HCT116 (cell line): ENCODE data around the gene NPC2. TPM values are rescaled to one million over a fixed set of nuclear protein-coding genes. Genes with fewer than 3 reads are reported as not detected.

ENCODE experiments used
- ATAC-seq: fragments of 200-7000 bp; cut with Tn5 transposase; 2 replicates; pipeline ENCODE4 v1.9.1; 2020; ENCODE audit warnings: mild to moderate bottlenecking, moderate library complexity
- BruUV-seq: library from RNA; stranded (reverse); fragments of 400-500 nt; replicated peaks from 2 replicates; lab custom pipeline; 2021; lab: Mats Ljungman, UMichigan
- CTCF ChIA-PET: fragments of 300-600 bp; sonication (Branson Sonifier 250); formaldehyde crosslinking; loops from one replicate; lab custom pipeline; 2021; ENCODE audit warnings: antibody characterized with exemption; lab: Charles Lee
- POLR2A ChIA-PET: fragments of 300-600, 350-600 bp; sonication (Branson Sonifier 250); formaldehyde crosslinking; loops from one replicate; lab custom pipeline; 2021; ENCODE audit warnings: antibody characterized with exemption; lab: Charles Lee
- RAD21 ChIA-PET, 2 experiments: fragments of 300-600 bp; sonication (Branson Sonifier 250); formaldehyde crosslinking; loops; one replicate each; lab custom pipeline; 2023; ENCODE audit warnings: low total read pairs in 2 of 2; ENCODE audit not compliant: uncharacterized antibody in 2 of 2, unreplicated experiment in 2 of 2, low non-redundant PET in 1 of 2; lab: Charles Lee
- DNase-seq: peaks from one replicate; pipeline ENCODE4 v3.0.0-alpha.2; 2010; ENCODE audit warnings: low read depth, low spot score
- H2AFZ ChIP-seq: fragments of 200-600 bp; shearing (Covaris generic), sonication (generic); 2 replicates; pipeline ENCODE4 v1.6.1; 2017; ENCODE audit warnings: low read depth, mixed run types, mixed read lengths, antibody characterized with exemption, low read length; ENCODE audit not compliant: poor library complexity, severe bottlenecking
- H3K27ac ChIP-seq: 2 replicates; pipeline ENCODE4 v1.5.1; 2012; ENCODE audit warnings: low read depth, low read length
- H3K27me3 ChIP-seq: fragments of 200-600 bp; sonication (generic); 2 replicates; pipeline ENCODE4 v1.6.1; 2016; ENCODE audit warnings: mixed run types, low read length, mixed read lengths; ENCODE audit not compliant: insufficient read depth
- H3K36me3 ChIP-seq, 2 experiments: fragments of 200-500 bp in 1 of 2; fragments of 200-600 bp in 1 of 2; sonication (Bioruptor generic) in 1 of 2; sonication (generic) in 1 of 2; 2 replicates each; pipeline versions ENCODE4 v1.5.1 to v1.6.1; 2014 to 2016; ENCODE audit warnings: low read length in 2 of 2, inconsistent platforms in 1 of 2, mixed read lengths in 1 of 2, mixed run types in 1 of 2; ENCODE audit not compliant: insufficient read depth in 2 of 2, control insufficient read depth in 1 of 2
- H3K4me1 ChIP-seq, 2 experiments: fragments of 200-600 bp in 1 of 2; sonication (generic) in 1 of 2; 2 replicates each; pipeline versions ENCODE4 v1.5.1 to v1.6.1; 2012 to 2017; ENCODE audit warnings: low read length in 2 of 2, inconsistent platforms in 1 of 2, mild to moderate bottlenecking in 1 of 2, mixed read lengths in 1 of 2, mixed run types in 1 of 2, moderate library complexity in 1 of 2; ENCODE audit not compliant: insufficient read depth in 2 of 2, control insufficient read depth in 1 of 2
- H3K4me2 ChIP-seq: fragments of 200-600 bp; sonication (generic); 2 replicates; pipeline ENCODE4 v1.6.1; 2017; ENCODE audit warnings: mixed run types, low read length, mixed read lengths
- H3K4me3 ChIP-seq, 2 experiments: fragments of 200-600 bp in 1 of 2; sonication (generic) in 1 of 2; replicated peaks in 1 of 2; 2 replicates each; pipeline ENCODE4 v1.5.1; 2011 to 2016; ENCODE audit warnings: low read length in 2 of 2, control low read depth in 1 of 2, low read depth in 1 of 2, mild to moderate bottlenecking in 1 of 2, mixed read lengths in 1 of 2, mixed run types in 1 of 2
- H3K79me2 ChIP-seq: fragments of 200-600 bp; sonication (generic); 2 replicates; pipeline ENCODE4 v1.6.1; 2017; ENCODE audit warnings: mild to moderate bottlenecking, mixed run types, low read length, moderate library complexity, mixed read lengths; ENCODE audit not compliant: insufficient read depth
- H3K9ac ChIP-seq: fragments of 200-600 bp; sonication (generic); 2 replicates; pipeline ENCODE4 v1.6.1; 2016; ENCODE audit warnings: low read length, mixed read lengths
- H3K9me2 ChIP-seq: fragments of 200-600 bp; sonication (generic), shearing (Covaris generic); 2 replicates; pipeline ENCODE4 v1.6.1; 2017; ENCODE audit warnings: mixed run types, mild to moderate bottlenecking, moderate library complexity; ENCODE audit not compliant: insufficient read depth
- H3K9me3 ChIP-seq, 2 experiments: fragments of 200-500 bp in 1 of 2; fragments of 200-600 bp in 1 of 2; sonication (Bioruptor generic) in 1 of 2; sonication (generic) in 1 of 2; 2 replicates each; pipeline ENCODE4 v1.6.1; 2014 to 2017; ENCODE audit warnings: low read length in 2 of 2, mixed read lengths in 2 of 2, inconsistent platforms in 1 of 2, low read depth in 1 of 2, mild to moderate bottlenecking in 1 of 2, mixed run types in 1 of 2, moderate library complexity in 1 of 2; ENCODE audit not compliant: control insufficient read depth in 1 of 2, insufficient read depth in 1 of 2
- H4K20me1 ChIP-seq: fragments of 200-600 bp; sonication (generic), shearing (Covaris generic); 2 replicates; pipeline ENCODE4 v1.6.1; 2017; ENCODE audit warnings: mixed run types, mild to moderate bottlenecking, moderate library complexity; ENCODE audit not compliant: insufficient read depth
- JUND ChIP-seq: IDR thresholded peaks from 2 replicates; pipeline ENCODE4 v1.6.1; 2012
- RAD21 ChIP-seq: IDR thresholded peaks from 2 replicates; pipeline ENCODE4 v1.6.1; 2012; ENCODE audit warnings: low read depth, mild to moderate bottlenecking
- SP1 ChIP-seq: IDR thresholded peaks from 2 replicates; pipeline ENCODE4 v1.6.1; 2012; ENCODE audit warnings: low read depth
- intact Hi-C: fragments of 100-400 bp; cut with micrococcal nuclease; formaldehyde crosslinking; loops from 2 replicates; pipeline ENCODE4 v1.10.0; 2022
- total RNA-seq: library from RNA; stranded (reverse); gene quantifications from one replicate; pipeline ENCODE4 v1.2.1, GENCODE V29; 2021; ENCODE audit not compliant: unreplicated experiment
- TF ChIP-seq, protein P1 (sequence below): IDR thresholded peaks from 2 replicates; pipeline ENCODE4 v1.6.1; 2011; ENCODE audit warnings: mild to moderate bottlenecking, low read length, moderate library complexity; ENCODE audit not compliant: insufficient replicate concordance; ENCODE audit errors: extremely low read depth
- TF ChIP-seq, protein P2 (sequence below), 3 experiments: fragments of 200-600 bp in 1 of 3; sonication (generic) in 1 of 3; IDR thresholded peaks in 2 of 3; conservative IDR thresholded peaks in 1 of 3; 2 replicates each; pipeline ENCODE4 v1.5.1; 2012 to 2017; ENCODE audit warnings: low read depth in 2 of 3, low read length in 2 of 3, antibody characterized with exemption in 1 of 3, borderline replicate concordance in 1 of 3, control low read depth in 1 of 3, mild to moderate bottlenecking in 1 of 3, mixed read lengths in 1 of 3, mixed run types in 1 of 3, moderate library complexity in 1 of 3; ENCODE audit not compliant: insufficient read depth in 1 of 3

The NPC2 gene
- total RNA-seq, 1 experiment from 2014 or later: 105 TPM

DNA sequence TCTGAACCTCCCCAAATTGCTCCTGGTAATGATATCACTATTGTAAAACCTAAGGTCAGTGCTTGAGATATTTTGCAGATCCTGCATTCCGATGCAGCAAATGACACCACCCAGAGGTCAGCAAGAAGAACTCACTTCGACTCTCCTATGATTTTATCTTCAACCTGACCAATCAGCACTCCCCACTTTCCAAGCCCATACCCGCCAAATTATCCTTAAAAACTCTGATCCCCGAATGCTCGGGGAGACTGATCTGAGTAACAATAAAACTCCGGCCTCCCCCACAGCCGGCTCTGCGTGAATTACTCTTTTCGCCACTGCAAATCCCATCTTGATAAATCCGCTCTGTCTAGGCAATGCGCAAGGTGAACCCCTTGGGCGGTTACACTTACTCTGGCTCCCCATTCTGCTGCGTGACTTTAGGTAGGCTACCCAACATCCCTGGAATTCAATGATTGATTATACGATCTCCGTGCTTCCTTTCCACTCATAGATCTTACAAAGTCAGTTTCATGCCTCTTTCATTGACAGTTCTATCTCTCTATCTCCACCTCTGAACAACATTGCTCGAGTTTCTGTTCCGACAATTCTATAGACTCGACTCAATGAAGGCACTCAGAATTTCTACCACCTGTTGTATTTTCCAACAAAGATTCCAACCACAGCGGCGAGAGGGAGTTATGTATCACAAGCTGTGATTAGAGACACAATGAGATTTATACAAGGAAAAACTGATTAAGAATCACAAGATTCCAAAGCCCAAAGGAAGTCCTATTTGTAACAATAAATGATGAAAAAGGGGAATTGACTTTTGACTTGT, 939 bp downstream of the NPC2 start:
- peaks cover 9% of the 10 kb centered on the region for H3K79me2 ChIP-seq
- H3K9me3 ChIP-seq: no peaks in the 10 kb centered on the region
- peak overlapping the region; percentile 2 for H2AFZ ChIP-seq
- H3K36me3 ChIP-seq: no peaks in the 10 kb centered on the region
- TF ChIP-seq, protein P1, sequence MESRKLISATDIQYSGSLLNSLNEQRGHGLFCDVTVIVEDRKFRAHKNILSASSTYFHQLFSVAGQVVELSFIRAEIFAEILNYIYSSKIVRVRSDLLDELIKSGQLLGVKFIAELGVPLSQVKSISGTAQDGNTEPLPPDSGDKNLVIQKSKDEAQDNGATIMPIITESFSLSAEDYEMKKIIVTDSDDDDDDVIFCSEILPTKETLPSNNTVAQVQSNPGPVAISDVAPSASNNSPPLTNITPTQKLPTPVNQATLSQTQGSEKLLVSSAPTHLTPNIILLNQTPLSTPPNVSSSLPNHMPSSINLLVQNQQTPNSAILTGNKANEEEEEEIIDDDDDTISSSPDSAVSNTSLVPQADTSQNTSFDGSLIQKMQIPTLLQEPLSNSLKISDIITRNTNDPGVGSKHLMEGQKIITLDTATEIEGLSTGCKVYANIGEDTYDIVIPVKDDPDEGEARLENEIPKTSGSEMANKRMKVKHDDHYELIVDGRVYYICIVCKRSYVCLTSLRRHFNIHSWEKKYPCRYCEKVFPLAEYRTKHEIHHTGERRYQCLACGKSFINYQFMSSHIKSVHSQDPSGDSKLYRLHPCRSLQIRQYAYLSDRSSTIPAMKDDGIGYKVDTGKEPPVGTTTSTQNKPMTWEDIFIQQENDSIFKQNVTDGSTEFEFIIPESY: no peak
- TF ChIP-seq RAD21 (peak; percentile 54), JUND (no peak), SP1 (no peak)
- TF ChIP-seq, protein P2, sequence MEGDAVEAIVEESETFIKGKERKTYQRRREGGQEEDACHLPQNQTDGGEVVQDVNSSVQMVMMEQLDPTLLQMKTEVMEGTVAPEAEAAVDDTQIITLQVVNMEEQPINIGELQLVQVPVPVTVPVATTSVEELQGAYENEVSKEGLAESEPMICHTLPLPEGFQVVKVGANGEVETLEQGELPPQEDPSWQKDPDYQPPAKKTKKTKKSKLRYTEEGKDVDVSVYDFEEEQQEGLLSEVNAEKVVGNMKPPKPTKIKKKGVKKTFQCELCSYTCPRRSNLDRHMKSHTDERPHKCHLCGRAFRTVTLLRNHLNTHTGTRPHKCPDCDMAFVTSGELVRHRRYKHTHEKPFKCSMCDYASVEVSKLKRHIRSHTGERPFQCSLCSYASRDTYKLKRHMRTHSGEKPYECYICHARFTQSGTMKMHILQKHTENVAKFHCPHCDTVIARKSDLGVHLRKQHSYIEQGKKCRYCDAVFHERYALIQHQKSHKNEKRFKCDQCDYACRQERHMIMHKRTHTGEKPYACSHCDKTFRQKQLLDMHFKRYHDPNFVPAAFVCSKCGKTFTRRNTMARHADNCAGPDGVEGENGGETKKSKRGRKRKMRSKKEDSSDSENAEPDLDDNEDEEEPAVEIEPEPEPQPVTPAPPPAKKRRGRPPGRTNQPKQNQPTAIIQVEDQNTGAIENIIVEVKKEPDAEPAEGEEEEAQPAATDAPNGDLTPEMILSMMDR (IDR thresholded peaks at IDR 0.05 in 2 of 3, conservative IDR thresholded peaks at IDR 0.05 in 1 of 3; ENCODE audit: borderline replicate concordance in 1 of 3, insufficient read depth in 1 of 3, low read depth in 2 of 3, low read length in 2 of 3): peak; percentile 5 to 33 (median 27); a peak in 2 of 6 replicates
- POLR2A ChIA-PET: no interaction called here
- ATAC-seq: no peak
- DNase-seq: no peak
- H3K4me1 ChIP-seq: peaks cover 52 to 65% of the 10 kb centered on the region in 2 experiments
- peak overlapping the region; percentile 97 for H3K4me2 ChIP-seq
- RAD21 ChIA-PET: no interaction called here
- intact Hi-C loops: no loop called here
- peak overlapping the region; percentile 74 for H3K9ac ChIP-seq
- no peaks in the 10 kb centered on the region for H3K27me3 ChIP-seq
- TSS peak; percentile 67 for BruUV-seq
- H3K9me2 ChIP-seq: no peaks in the 10 kb centered on the region
- H3K27ac ChIP-seq: peak overlapping the region; percentile 61; the same call in 1 of the 2 replicates
- CTCF ChIA-PET: interaction anchor here (1.4 to 1.8 kb wide), 3 partner anchors 10 to 168 kb away, joined by 4 to 11 read pairs (median 10); no protein-coding TSS in a partner anchor
- H3K4me3 ChIP-seq: peak overlapping the region; percentile 82 to 89
- H4K20me1 ChIP-seq: no peaks in the 10 kb centered on the region
